Thymus (tissue), 11 donors: ENCODE measurements around the gene HERPUD1. TPM values are rescaled to one million over a fixed set of nuclear protein-coding genes. Genes with fewer than 3 reads are reported as not detected.

Experiments used
- DNase-seq, 9 donors: peaks; one replicate each; pipeline ENCODE4 v3.0.0-alpha.2; 2013; ENCODE audit warnings: low spot score in 9 of 9, low read depth in 6 of 9, missing footprints in 1 of 9
- H3K27ac ChIP-seq, 2 donors: one replicate each; pipeline ENCODE4 v1.5.1; 2013; ENCODE audit warnings: control low read depth in 1 of 2, low read depth in 1 of 2, low read length in 1 of 2, mild to moderate bottlenecking in 1 of 2, moderate library complexity in 1 of 2
- H3K27me3 ChIP-seq, 2 donors: one replicate each; pipeline ENCODE4 v1.5.1; 2013; ENCODE audit warnings: low read length in 1 of 2; ENCODE audit not compliant: control insufficient read depth in 2 of 2, insufficient read depth in 1 of 2
- H3K36me3 ChIP-seq, 2 donors: one replicate each; pipeline ENCODE4 v1.5.1; 2013; ENCODE audit warnings: low read length in 1 of 2, mild to moderate bottlenecking in 1 of 2, moderate library complexity in 1 of 2; ENCODE audit not compliant: control insufficient read depth in 2 of 2, insufficient read depth in 2 of 2
- H3K4me1 ChIP-seq, 2 donors: one replicate each; pipeline ENCODE4 v1.5.1; 2013; ENCODE audit warnings: low read length in 2 of 2; ENCODE audit not compliant: control insufficient read depth in 2 of 2, insufficient read depth in 2 of 2
- H3K4me3 ChIP-seq, 2 donors: one replicate each; pipeline ENCODE4 v1.5.1; 2013; ENCODE audit warnings: low read length in 2 of 2, control low read depth in 1 of 2, mild to moderate bottlenecking in 1 of 2
- H3K9me3 ChIP-seq, 2 donors: one replicate each; pipeline ENCODE4 v1.5.1; 2013; ENCODE audit warnings: low read length in 1 of 2, mild to moderate bottlenecking in 1 of 2; ENCODE audit not compliant: control insufficient read depth in 2 of 2, insufficient read depth in 1 of 2
- WGBS: extraction: QIAGEN DNeasy Blood & Tissue Kit; methylation state at CpG from one replicate; pipeline ENCODE4 v1.1.7; 2013; 5-methylcytosine and 5-hydroxymethylcytosine counted together
- polyA plus RNA-seq: library from polyadenylated mRNA; stranded (reverse); fragments of 200-250 nt; gene quantifications from one replicate; pipeline ENCODE4 v1.2.3, GENCODE V29; 2013
- total RNA-seq: library from RNA; stranded (reverse); fragments of 120-200 nt; gene quantifications from one replicate; pipeline ENCODE4 v1.2.4, GENCODE V29; 2013
- donor health status: healthy.

Gene HERPUD1
- total and polyA plus RNA-seq, 2 donors = 28.3 to 105 TPM

DNA sequence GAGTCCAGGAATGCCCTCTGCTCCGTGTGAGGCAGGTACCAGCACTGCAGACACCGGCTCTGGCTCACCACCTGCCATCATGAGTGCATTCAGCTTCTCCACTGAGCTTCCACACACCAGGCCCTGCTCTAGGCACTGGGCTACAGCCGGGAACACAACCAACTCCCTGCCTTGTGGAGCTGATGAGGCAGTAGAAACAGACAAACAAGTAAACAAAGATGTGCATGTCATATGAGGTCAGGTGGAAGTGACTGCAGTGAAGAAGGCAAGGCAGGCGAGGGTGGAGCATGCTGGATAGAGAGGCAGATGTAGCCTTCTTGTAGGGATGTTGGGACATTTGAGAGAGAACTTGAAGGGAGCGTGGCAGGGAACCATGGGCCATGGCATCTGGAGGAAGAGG, 62.4 kb downstream of the HERPUD1 start:
- Histone ChIP-seq H3K27ac (no peak overlapping the region), H3K4me1 (peaks cover 2 to 18% of the 10 kb centered on the region in 2 donors), H3K36me3 (peaks cover 0 to 4% of the 10 kb centered on the region in 2 donors), H3K9me3 (no peaks in the 10 kb centered on the region), H3K27me3 (no peaks in the 10 kb centered on the region), H3K4me3 (no peak overlapping the region)
- 94% methylated on average over 5 of the region's 5 CpGs for WGBS
- DNase-seq = no peak

Other genes with a start within 250 kb of the HERPUD1 start
- 21.2 TPM for gene MT1X, start 249.7 kb upstream of the HERPUD1 start, total RNA-seq
- gene MT1X, start 249.7 kb upstream of the HERPUD1 start, polyA plus RNA-seq = 3,725 TPM
- gene NUP93, start 202.0 kb upstream of the HERPUD1 start, total RNA-seq = 85.9 TPM
- gene NUP93, start 202.0 kb upstream of the HERPUD1 start, polyA plus RNA-seq = 58.3 TPM
- 0.52 TPM for gene SLC12A3, start 66.9 kb upstream of the HERPUD1 start, total RNA-seq
- 0.34 TPM for gene SLC12A3, start 66.9 kb upstream of the HERPUD1 start, polyA plus RNA-seq
- gene CETP, start 29.8 kb downstream of the HERPUD1 start, total RNA-seq = 2.0 TPM
- 1.8 TPM for gene CETP, start 29.8 kb downstream of the HERPUD1 start, polyA plus RNA-seq
- 23.3 TPM for gene NLRC5, start 57.4 kb downstream of the HERPUD1 start, total RNA-seq
- gene NLRC5, start 57.4 kb downstream of the HERPUD1 start, polyA plus RNA-seq = 63.9 TPM
- 6.5 TPM for gene CPNE2, start 160.4 kb downstream of the HERPUD1 start, total RNA-seq
- 27.5 TPM for gene CPNE2, start 160.4 kb downstream of the HERPUD1 start, polyA plus RNA-seq